ENCODE results near the gene CCHCR1. TPM values are rescaled to one million over a fixed set of nuclear protein-coding genes. Genes with fewer than 3 reads are reported as not detected.

Gene CCHCR1
- total RNA-seq, 1 donor from 2014 or later: 12.5 TPM

DNA sequence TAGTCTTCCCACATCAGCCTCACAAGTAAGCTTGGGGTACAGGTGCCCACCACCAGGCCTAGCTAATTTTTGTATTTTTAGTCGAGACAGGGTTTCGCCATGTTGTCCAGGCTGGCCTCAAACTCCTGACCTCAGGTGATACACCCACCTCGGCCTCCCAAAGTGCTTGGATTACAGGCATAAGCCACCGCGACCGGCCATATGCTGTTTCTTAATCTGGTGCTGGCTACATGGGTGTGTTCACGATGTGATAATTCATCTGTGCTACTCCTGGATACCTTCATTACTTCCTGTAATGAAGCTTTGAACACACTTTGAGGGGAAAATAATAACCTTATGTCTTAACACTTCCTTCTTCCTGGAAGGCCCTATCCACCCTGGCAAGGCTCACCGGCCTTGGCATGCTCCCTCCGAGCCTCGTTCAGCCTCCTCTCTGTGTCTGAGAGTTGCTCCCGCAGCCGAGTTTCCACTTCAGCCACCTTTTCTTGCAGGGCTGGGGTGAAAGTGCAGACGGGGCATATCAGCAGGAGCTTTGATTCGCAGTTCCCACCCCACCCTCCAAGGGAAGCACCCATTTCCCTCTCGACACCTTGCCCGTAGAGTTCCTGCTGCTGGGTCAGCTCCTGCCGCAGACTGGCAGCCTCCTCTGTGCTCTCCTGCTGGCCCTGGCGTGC lies 13.2 kb downstream of the CCHCR1 start:
- ATAC-seq: peak; percentile 6
- Histone ChIP-seq H3K27me3 (no peaks in the 10 kb centered on the region), H3K9me3 (no peaks in the 10 kb centered on the region), H3K36me3 (no peaks in the 10 kb centered on the region), H3K27ac (no peak overlapping the region), H3K4me1 (no peaks in the 10 kb centered on the region), H3K4me3 (no peak overlapping the region)
- DNase-seq: no peak
- no peak for TF ChIP-seq CTCF (IDR thresholded peaks at IDR 0.05)
- intact Hi-C loops (cut with DNase I): no loop called here

- intact Hi-C loops (cut with DNase I): no loop called here
- no peaks in the 10 kb centered on the region for H3K36me3 ChIP-seq
- no peak overlapping the region for H3K27ac ChIP-seq
- TF ChIP-seq CTCF (IDR thresholded peaks at IDR 0.05): no peak
- ATAC-seq (peak; percentile 64), DNase-seq (no peak)
- H3K9me3 ChIP-seq: no peaks in the 10 kb centered on the region
- H3K4me1 ChIP-seq: no peaks in the 10 kb centered on the region
- H3K4me3 ChIP-seq: no peak overlapping the region
- H3K27me3 ChIP-seq: no peaks in the 10 kb centered on the region
Measured at GRCh38 chr6:31143148-31143547, 14.5 kb downstream of the CCHCR1 start.

DNA sequence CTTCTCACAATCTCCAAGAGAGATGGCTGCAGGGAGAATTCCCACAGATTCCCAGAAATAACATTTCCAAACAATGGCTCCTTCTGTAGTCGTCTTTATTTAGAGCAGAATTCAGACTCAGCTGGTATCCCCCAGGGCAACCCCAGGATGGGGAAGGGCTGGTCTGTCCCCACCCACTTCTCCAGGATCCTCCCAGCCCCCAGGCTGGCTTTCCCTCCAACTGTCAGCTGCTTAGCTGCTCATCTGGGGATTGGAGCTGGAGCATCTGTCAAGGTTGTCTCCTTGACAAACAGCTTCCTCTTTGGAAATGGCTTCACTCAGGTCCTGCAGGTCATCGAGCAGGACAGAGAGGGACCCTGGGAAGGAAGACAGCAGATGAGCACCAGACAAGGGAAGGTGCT lies 15.2 kb downstream of the CCHCR1 start:
- Histone ChIP-seq H3K4me3 (no peak overlapping the region), H3K27me3 (no peaks in the 10 kb centered on the region), H3K9me3 (no peaks in the 10 kb centered on the region), H3K27ac (no peak overlapping the region), H3K4me1 (peaks cover 4% of the 10 kb centered on the region), H3K36me3 (no peaks in the 10 kb centered on the region)
- ATAC-seq (no peak), DNase-seq (no peak)
- TF ChIP-seq CTCF (IDR thresholded peaks at IDR 0.05): no peak
- intact Hi-C loops (cut with DNase I): no loop called here

DNA sequence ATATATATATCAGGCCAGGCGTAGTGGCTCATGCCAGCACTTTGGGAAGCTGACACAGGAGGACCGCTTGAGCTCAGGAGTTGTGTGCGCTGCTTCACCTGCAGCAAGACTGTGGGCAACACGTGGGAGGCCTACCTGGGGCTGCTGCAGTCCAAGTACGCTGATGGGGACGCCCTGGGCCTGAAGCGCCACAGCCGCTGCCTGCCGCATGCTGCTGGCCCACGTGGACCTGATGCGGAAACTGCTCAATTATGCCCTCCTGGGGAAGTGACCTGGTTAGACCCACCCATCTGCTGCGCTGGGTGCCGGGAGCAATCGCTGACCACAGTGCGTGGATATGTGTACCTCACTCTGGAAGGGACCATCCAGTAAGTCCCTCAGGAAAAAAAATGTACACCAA lies 17.0 kb downstream of the CCHCR1 start:
- H3K36me3 ChIP-seq: no peaks in the 10 kb centered on the region
- peaks cover 4% of the 10 kb centered on the region for H3K4me1 ChIP-seq
- no peak overlapping the region for H3K4me3 ChIP-seq
- no peaks in the 10 kb centered on the region for H3K9me3 ChIP-seq
- intact Hi-C loops (cut with DNase I): no loop called here
- ATAC-seq: no peak
- H3K27me3 ChIP-seq: no peaks in the 10 kb centered on the region
- no peak overlapping the region for H3K27ac ChIP-seq
- DNase-seq: no peak
- TF ChIP-seq CTCF (IDR thresholded peaks at IDR 0.05): no peak

DNA sequence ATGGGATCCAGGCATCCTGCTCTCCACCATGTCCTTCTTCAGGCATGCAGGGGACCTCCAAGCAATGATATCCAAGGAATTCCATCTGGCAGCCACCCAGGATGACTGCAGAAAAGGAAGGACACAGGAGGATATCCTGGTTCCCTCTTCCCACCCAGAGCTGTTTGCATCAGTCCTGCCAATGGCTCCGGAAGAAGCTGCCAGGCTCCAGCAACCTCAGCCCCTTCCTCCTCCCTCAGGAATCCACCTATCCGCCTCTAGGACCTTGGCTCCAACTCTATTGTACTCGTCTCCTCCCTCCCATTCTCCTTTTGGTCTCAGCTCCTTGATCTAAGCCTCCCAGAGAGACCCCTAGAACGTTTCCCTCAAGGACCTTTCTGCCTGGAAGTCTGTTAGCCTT lies 18.0 kb downstream of the CCHCR1 start:
- ATAC-seq (no peak), DNase-seq (no peak)
- peaks cover 4% of the 10 kb centered on the region for H3K4me1 ChIP-seq
- no peak overlapping the region for H3K4me3 ChIP-seq
- H3K27ac ChIP-seq: no peak overlapping the region
- intact Hi-C loops (cut with DNase I): loop anchor here (5.0 kb wide), 2 partner anchors 53 to 238 kb away; no protein-coding TSS in a partner anchor
- H3K36me3 ChIP-seq: no peaks in the 10 kb centered on the region
- TF ChIP-seq CTCF (IDR thresholded peaks at IDR 0.05): no peak
- no peaks in the 10 kb centered on the region for H3K9me3 ChIP-seq
- no peaks in the 10 kb centered on the region for H3K27me3 ChIP-seq

DNA sequence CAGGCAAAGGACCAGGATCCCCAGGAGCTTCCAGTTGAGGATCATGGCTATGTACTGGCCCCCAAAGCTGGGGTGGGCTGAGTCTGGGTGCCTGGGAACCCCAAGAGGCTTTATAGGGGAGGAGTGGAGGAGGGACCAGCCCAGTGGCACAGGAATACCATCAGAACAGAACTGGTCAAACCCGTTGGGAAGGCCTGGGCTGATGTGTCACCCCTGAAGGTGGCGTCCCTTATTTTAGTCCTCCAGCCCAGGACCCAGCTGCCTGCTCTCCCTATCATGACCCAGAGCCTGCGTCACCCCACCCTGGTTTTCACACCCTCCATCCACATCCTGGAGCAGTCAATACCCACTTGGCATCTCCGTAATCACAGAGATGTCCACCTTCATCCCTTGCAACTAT lies 18.6 kb downstream of the CCHCR1 start, which contains the start of gene PSORS1C2:
Gene PSORS1C2, minus strand, starts transcription at position 85 of the 400 bp plus-strand sequence. Its CDS starts 40 bp downstream, at position 45.
- no peak for DNase-seq
- Histone ChIP-seq H3K27ac (no peak within 1 kb of the TSS), H3K4me3 (no peak within 1 kb of the TSS), H3K36me3 (no peaks in the 10 kb centered on the region), H3K9me3 (no peaks in the 10 kb centered on the region), H3K27me3 (no peaks in the 10 kb centered on the region), H3K4me1 (peaks cover 4% of the 10 kb centered on the region)
- intact Hi-C loops (cut with DNase I): loop anchor here (5.0 kb wide), 2 partner anchors 53 to 238 kb away; no protein-coding TSS in a partner anchor
- no peak for TF ChIP-seq CTCF (IDR thresholded peaks at IDR 0.05)
- no peak for ATAC-seq
